Activated CD4-positive, CD25-positive, alpha-beta regulatory T cell treated with anti-CD3 and anti-CD28 coated beads, Interleukin-2, amount 50 U/mL, for 24 hours (primary cell): ENCODE measurements around the gene PAWR.
A peak's percentile ranks its signal among the peaks of the same experiment; 100 is the strongest.

ENCODE experiments used
- ATAC-seq, 2 donors: fragments of 150-1000 bp; cut with Tn5 transposase; one replicate each; pipeline ENCODE4 v1.10.0; 2021; ENCODE audit warnings: mild to moderate bottlenecking in 1 of 2, moderate library complexity in 1 of 2

PAWR gene, protein sequence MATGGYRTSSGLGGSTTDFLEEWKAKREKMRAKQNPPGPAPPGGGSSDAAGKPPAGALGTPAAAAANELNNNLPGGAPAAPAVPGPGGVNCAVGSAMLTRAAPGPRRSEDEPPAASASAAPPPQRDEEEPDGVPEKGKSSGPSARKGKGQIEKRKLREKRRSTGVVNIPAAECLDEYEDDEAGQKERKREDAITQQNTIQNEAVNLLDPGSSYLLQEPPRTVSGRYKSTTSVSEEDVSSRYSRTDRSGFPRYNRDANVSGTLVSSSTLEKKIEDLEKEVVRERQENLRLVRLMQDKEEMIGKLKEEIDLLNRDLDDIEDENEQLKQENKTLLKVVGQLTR

DNA sequence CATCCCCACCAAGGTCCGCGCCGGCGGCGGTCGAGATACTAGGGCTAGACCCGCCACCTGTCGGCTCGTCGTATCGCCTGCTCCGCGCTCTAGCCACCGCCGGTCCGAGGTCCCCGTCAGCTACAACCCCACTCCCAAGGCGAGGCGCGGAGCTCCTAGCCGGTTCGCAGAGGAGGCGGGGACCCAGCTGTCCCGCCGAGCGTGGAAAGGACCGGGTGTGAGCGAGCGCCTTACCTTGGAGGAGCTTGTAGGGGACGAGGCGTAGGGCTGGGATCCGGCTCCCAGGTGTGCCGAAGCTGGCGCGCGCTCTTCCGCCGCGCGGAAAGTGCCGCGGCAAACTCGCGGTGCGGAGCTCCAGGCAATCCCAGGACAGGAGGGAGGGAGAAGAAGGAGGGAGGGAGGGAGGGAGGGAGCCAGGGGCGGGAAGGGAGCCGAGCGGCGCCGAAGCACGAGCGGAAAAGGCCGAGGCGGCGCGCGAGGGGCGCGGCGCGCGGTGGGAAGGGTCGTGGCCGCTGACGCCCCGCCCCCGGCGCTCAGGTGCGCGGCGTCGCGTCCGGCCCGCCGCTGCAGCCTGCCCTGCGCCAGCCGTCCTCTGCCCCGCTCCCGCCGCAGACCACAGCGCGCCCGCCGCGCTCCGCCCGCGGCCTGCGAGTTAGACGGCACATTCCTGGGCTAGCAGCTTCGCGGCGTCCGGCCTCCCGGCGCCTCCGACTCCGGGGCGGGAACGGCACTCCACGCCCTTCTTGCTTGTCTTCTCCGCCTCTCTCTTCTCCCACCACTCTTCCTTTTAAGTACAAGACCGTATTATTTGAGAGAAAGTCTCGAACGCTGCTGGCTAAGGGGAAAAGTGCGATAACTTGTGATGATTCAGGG is at the start of gene PAWR:
TSS of gene PAWR (minus strand) at position 327 of the 873 bp plus-strand sequence. CDS start 720 bp downstream, outside the sequence.
- peak; percentile 52 to 61 for ATAC-seq

DNA sequence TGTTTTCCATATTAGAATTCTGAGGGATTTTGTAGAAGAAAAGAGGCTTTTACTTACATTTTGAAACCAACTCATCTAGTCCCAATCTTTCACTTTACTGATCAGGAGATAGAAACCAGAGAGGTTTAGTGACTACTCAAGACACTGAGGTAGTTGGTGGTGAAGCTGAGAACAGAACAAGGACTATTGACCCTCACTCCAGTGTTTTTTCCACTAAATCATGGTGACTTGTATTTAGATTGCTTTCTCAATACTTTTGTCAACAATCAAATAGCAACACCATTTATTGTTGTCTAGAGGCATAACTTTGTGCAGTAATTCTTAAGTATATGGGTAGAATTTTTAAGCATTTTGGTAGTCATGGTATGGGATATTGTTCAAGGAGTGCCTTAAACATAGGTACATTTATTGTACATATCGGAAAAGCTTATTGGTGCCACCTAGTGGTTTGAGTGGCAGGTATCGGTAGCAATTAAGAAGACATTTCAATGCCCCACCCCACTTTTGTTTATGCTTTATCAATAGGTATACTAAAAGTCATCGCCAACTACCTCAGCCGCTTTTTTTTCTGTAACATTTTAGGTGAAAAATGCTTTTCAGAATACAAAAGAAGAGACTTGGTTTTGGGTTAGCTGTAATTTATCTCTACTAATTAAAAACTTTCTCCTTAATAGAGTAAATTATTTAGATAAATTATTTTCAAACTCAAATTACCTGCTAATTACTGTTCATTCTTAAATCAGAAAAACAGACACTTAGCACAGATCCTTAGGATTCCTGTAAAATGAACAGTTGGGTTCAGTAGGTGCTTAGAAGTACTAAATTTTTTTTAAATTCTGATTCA is 47.3 kb upstream of the PAWR start:
- ATAC-seq: no peak

DNA sequence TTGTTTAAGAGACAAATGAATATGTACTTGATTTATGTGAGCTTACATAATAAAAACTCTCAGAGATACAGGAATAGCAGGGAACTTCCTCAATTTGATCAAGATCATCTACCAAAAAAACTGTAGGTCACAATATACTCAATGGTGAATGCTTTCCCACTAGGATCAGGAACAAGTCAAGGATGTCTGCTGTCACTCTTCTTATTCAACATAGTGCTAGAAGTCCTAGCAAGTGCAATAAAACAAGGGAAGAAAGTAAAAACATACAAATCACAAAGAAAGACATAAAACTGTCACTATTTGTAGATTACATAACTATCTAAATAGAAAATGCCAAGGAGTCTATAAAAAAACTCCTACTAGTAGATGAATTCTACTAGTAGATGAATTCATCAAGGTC is 41.9 kb upstream of the PAWR start:
- ATAC-seq: no peak

DNA sequence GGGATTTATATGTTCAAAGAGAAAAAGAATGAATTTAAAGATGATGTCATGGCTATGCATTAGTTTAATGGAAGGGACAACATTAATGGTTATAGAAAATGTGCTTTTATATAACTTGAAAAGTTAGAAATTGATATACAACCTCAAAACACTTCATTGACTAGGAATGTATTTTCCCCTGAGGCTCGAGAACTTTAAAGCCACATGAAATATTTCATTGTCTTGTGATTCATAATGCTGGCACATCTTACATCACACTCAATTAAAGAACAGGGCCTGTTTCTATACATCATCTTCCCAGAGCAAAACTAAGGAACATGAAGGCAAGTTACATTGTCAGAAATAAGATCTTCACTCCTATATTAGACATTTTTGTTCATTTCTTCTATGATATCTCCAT is 35.2 kb upstream of the PAWR start:
- ATAC-seq: no peak

DNA sequence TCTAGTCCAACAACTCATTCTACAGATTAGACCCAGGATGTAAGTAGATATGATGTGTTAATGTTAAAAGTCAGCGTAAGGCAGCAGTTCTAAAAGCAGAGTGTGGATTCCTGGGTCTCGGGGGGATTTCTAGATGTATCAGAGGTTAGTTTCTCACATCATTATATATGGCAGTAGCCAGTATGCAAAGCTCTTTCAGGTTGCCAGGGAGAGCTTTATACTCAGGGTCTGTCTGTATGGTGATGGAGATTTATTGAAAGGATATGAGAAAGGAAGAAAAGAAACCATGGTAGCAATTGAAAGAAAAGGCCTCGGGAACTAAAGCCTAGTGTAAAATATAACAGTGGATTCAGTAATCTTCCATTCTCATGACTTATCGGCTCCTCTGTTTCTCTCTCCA is 26.2 kb upstream of the PAWR start:
- ATAC-seq: no peak

DNA sequence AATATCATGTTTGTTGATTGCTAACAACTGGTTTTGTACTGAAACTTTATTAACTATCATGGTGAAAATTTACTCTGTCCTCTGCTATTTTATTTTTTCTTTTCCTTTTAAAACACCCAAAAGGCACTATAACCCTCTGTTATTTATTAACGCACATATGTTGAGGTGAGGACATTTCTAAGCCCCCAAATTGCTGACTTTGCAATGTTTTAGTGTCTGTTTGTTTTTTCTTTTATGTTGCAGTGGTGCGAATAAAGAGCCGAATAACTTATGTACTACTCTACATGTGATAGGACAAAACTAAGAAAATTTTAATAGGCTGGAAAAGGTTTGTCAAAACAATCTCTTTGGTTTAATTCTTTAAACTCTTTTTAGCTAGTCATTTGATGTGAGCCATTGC is 24.5 kb upstream of the PAWR start:
- ATAC-seq: no peak

DNA sequence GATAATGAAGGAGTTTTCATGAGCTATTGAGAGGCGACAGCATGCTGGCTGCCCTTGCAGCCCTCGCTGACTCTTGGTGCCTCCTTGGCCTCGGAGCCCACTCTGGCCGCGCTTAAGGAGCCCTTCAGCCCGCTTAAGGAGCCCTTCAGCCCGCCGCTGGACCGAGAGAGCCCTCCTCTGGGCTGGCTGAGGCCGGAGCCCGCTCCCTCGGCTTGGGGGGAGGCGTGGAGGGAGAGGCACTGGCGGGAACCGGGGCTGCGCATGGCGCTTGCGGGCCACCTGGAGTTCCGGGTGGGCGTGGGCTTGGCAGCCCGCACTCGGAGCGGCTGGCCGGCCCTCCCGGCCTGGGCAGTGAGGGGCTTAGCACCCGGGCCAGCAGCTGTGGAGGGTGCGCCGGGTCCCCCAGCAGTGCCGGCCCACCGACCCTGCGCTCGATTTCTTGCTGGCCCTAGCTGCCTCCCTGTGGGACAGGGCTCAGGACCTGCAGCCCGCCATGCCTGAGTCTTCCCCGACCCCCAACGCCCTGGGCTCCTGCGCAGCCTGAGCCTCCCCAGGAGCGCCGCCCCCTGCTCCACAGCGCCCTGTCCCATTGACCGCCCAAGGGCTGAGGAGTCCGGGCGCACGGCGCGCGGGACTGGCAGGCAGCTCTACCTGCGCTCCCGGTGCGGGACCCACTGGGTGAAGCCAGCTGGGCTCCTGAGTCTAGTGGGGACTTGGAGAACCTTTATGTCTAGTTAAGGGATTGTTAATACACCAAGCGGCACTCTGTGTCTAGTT is 20.1 kb upstream of the PAWR start:
- ATAC-seq: no peak

DNA sequence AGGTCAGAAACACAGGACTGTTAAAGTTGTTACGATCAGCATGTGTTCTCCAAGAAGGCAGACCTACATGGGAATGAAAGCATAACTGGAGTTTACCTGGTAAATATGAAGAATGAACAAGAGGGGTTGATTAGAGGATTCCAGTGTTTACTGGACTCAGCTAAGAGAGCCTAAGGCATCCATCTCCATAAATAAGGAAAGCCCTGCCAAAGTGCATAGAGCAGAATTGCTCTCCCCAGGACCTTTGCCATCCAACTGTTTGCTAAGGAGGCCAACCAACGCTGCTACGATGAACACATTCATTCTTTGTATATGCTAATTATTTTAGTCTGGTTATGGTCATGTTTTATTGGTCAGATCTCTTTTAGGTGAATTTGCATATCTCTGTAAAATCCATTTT is 17.1 kb upstream of the PAWR start:
- ATAC-seq: no peak

DNA sequence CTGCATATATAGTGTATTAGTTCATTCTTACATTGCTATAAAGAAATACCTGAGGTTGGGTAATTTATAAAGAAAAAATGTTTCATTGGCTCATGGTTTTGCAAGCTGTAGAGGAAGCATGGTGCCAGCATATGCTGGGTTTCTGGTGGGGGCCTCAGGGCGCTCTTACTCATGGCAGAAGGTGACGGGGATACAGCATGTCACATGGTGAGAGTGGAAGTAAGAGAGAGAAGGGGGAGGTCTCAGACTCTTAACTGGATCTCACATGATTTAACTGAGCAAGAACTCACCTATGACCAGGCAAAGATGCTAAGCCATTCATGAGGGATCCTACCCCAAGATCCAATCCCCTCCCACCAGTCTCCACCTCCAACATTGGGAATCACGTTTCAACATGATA is 15.9 kb upstream of the PAWR start:
- no peak for ATAC-seq

DNA sequence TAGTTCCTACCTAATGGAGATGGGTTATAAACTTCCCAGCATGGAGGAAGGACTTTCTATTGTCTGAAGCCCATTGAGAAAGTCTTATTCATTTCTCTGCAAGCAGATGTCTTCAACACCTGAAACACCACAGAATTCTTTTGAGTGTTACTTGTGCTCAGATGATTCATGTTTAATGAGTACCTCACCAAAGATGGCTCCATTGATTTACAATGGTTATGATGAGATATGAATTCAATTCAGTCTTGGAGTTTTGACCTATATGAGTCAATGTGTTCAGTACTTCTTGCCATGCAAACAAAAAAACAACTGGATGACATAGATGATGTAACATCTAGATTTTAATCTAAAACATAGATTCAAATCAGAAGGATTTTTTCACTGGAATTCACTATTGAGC is 15.4 kb upstream of the PAWR start:
- ATAC-seq: no peak

DNA sequence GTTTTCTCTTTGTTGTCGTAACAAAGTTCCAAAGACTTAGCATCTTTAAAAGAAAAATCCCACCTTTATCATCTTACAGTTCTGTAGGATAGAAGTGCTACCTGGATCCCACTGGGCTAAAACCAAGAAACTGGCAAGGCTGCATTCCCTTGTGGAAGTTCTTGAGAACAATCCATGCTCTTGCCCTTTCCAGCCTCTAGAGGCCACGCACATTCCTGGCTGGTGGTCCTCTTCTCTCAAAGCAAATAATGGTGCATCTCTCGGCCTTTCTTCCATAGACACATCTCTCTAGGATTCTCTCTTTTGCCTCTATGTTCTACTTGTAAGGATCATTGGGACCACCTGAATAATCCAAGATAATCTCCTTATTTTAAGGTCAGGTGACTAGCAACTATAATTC is 8.2 kb upstream of the PAWR start:
- no peak for ATAC-seq

DNA sequence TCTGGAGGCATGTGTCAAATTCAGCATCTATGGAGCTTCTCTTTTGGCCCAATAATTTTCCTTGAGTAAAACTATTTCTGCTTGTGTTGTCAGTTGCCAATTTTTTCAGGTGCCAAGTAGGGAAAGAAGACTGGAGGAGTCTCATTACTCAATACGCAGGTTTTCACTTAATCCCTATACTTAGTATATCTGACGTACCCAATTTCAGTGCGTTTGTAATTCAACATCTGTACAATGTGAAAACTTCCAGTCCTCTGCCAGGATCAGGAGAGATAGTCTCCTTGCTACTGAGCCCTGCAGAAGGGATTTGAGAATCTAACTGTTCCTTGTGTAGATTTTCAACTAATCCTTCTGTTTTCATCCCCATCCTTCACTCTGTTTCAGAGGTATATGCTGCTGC is 5.7 kb upstream of the PAWR start:
- no peak for ATAC-seq

DNA sequence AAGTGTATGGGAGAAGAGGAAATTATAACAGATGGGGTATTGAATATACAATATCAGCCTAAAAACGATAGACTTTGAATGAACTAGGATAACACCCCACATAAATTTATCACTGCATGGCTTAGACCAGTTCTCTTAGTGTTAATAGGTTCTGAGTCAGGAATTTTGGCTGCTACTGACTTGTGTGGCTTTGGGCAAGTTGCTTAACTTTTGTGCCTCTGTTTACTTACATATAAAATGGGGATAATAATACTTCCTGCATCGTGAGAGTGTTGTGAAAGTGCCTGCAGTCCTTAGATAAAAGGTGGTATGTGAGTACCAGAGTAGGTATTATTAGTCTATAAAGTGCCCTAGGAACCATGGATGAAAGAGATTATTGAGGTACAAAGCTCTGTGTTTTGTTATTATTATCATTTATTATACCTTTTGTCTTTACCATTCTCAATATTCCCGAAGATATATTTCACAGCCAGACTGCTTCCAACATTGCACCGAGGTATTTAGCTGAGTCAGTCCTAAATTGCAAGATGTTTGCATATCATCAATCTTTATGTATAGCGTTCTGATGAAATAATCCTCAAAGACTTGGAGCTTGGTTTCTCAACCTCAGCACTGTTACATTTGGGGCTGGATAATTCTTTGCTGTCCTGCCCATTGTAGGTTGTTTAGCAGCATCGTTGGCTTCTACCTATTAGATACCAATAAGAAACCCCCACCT is 2.3 kb upstream of the PAWR start:
- ATAC-seq: no peak

DNA sequence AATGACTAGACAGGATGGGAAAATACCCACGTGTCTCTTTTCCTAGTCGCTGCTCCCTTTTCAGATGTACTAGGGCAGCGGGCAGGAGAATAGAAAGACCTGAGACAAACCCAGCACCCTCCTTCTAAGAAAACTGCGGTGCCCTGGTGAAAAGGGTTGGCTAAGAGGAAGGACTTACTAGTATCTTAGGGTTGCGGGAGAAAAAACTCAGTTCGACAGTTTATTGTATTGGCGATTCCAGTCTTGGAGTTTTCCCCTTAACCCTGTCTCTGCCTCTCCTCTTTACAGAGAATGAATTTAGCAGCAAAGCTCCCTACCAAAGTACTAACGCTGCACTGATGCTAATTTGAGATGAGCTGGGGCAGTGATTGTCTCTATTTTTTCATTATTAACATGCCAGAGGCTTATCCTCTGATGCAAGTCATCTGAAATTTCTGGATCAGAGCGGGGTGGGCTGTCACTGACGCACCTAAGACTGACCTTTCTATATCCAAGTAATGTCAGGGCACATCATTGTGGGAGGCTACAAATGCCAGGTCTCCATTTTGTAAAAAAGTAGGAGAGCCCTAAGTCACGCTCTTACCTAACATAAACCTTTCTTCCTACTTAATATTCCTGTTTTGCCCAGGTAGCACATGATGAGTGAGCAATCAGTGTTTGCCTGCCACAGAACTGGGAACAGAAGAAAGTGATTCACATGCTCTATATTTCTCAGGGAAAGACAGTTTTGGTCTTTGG is 916 bp upstream of the PAWR start:
- ATAC-seq: no peak

DNA sequence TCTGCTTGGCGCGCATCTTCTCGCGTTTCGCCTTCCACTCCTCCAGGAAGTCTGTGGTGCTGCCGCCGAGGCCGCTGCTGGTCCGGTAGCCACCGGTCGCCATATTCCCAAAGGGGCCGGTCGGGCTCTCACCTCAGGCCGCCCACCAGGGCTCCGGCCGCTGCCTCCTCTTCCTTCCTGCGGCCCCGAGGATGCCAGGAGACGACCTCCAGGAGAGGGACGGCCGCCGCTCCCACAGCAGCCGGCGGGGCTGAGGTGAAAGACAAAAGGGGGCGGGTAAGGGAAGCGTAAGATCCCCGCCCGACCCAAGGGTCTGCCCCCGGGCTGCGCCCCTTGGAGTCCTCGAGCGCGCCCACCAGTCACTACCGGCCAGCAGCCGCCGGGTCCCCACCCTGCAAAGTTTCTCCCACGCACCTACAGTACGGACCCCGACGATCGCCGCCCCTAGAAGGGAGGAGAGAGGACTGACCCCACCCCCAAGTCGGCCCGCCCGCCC is 574 bp downstream of the PAWR start:
- ATAC-seq: peak; percentile 6

DNA sequence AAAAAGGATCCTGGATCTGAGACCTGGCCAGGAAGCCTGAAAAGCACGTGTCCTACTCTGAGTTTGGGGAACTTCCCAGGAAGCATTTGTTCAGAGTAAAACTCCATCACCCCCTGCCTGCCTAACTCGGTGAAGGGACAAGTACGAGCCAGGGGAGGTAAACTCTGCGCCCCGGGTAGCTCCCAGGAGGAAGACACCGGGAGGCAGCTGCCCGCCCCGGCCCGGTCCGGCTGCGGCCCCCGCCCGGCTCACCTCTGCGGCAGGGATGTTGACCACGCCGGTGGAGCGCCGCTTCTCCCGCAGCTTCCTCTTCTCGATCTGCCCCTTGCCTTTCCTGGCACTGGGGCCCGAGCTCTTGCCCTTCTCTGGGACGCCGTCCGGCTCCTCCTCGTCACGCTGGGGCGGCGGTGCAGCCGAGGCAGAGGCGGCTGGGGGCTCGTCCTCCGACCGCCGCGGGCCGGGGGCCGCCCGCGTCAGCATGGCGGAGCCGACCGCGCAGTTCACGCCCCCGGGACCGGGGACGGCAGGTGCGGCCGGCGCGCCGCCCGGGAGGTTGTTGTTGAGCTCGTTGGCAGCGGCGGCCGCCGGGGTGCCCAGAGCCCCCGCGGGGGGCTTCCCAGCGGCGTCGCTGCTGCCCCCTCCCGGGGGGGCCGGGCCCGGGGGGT is 1.2 kb downstream of the PAWR start:
- ATAC-seq: peak in 1 of 2 donors; percentile 23

DNA sequence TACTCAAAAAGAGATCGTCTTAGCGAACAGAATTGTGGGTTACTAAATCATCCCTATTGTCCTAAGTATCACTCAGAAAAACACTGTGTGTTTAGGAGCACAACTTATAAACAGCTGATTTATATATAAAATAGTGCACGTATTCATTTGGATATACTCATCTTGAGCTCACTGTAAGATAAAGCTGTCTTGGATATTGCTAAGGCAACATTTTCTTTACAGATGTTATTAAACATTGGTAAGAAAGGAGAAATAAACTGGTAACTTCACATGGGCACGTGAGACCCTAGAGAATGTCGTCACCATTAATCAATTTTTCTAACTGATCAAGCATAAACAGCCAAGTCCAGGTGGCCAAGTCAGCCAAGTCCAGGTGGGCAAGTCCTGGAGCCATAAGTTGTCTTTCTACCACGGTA is 1.7 kb downstream of the PAWR start:
- ATAC-seq: no peak

DNA sequence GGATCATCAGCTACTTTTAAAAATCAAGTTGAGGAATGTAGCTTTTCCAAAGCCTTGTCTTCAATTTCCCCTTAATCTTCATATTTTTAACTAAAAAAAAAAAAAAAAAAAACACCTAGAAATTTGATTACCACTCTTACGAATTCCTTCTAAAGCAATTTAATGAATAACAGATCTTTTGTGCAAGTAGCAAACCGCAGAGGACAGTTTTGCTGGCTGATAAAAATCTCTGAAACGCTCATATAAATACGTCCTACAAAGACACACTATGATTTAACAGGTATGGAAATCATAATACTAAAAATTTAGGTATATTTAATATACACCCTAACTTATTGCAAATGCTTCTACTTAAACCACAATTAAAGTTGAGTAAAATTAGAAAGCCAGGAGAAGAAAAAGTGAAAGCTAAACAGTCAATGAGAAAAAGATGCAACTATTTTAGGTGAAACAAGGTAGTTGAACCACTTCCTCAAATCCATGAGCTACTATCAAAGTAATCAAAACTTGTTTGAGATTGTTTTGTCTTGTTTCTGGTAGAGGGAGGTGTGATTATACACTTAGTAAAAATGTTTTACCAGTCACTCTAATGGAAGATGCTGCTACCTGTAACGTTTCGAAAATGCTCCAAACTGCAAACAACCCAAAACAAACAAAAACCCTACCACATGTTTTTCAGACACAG is 2.2 kb downstream of the PAWR start:
- no peak for ATAC-seq

DNA sequence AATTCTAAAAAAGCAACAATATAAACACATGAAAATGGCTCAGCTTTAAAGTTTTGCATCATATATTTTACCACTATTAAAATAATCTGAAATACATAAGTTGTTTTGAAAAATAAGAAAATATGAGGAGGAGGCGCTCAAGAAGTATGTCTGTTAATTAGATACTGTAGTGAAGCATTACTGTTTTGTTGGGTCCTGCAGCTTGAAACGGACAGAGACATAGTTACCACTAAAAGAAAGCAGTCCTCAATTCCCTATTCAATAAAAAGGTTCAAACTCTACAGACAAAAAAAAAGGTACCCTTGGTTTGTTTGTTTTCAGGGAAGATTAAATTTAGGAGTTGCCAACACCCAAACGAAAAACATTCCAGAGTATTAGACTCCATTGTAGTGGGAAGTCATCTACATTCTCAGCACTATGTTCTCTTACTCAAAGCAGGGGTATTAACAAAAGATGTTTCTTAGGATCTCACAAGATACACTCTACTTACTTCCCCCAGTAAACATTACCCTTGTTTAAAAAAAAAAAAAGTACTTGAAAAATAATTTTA is 3.0 kb downstream of the PAWR start:
- no peak for ATAC-seq
